Prostate gland (tissue), 2 donors: ENCODE data around the gene TMEM231. TPM values are rescaled to one million over a fixed set of nuclear protein-coding genes. Genes with fewer than 3 reads are reported as not detected.

Source experiments
- DNase-seq: peaks from one replicate; pipeline ENCODE4 v3.0.0-alpha.2; 2019; ENCODE audit warnings: low spot score
- H3K27ac ChIP-seq, 2 donors: fragments of 200-600 bp; sonication (generic); 2 replicates each; pipeline ENCODE4 v1.5.1; 2017 to 2019
- H3K27me3 ChIP-seq: fragments of 200-600 bp; sonication (generic); replicated peaks from 2 replicates; pipeline ENCODE4 v1.5.1; 2019; ENCODE audit not compliant: insufficient read depth
- H3K36me3 ChIP-seq, 2 donors: fragments of 200-600 bp; sonication (generic); 1 replicate in 1 of 2; 2 replicates in 1 of 2; pipeline versions ENCODE4 v1.5.1 to v1.8.1; 2017 to 2019
- H3K4me1 ChIP-seq: fragments of 200-600 bp; sonication (generic); replicated peaks from 2 replicates; pipeline ENCODE4 v1.5.1; 2019
- H3K4me3 ChIP-seq, 2 donors: fragments of 200-600 bp; sonication (generic); 2 replicates each; pipeline ENCODE4 v1.5.1; 2017 to 2019
- H3K9me3 ChIP-seq: fragments of 200-600 bp; sonication (generic); 2 replicates; pipeline ENCODE4 v1.5.1; 2017
- POLR2A ChIP-seq: fragments of 450-650 bp; IDR thresholded peaks from one replicate; pipeline ENCODE4 v1.6.1; 2016; ENCODE audit warnings: antibody characterized with exemption, mild to moderate bottlenecking
- POLR2AphosphoS5 ChIP-seq: sonication (generic); formaldehyde crosslinking; IDR thresholded peaks from one replicate; pipeline ENCODE4 v1.6.1; 2017; ENCODE audit warnings: antibody characterized with exemption
- WGBS: methylation state at CpG from one replicate; pipeline ENCODE4 v1.1.5; 2018; 5-methylcytosine and 5-hydroxymethylcytosine counted together
- intact Hi-C: fragments of 100-400 bp; cut with DNase I; formaldehyde crosslinking; loops from one replicate; pipeline ENCODE4 v1.14.2; 2022
- total RNA-seq, 2 donors: library from RNA; depleted of rRNA; stranded (reverse); fragments of >200 nt; gene quantifications; one replicate each; pipeline ENCODE4 v1.1.0, GENCODE V29; 2016
- TF ChIP-seq, protein P1 (sequence below), 4 experiments: fragments of 200-600 bp in 2 of 4; fragments of 450-650 bp in 2 of 4; sonication (generic) in 2 of 4; IDR thresholded peaks; 1 replicate in 3 of 4; 2 replicates in 1 of 4; pipeline ENCODE4 v1.5.1; 2016 to 2019; ENCODE audit warnings: antibody characterized with exemption in 4 of 4, mild to moderate bottlenecking in 2 of 4, moderate library complexity in 2 of 4

Gene TMEM231
- total RNA-seq, 2 donors from 2014 or later: 7.7 to 17.2 TPM

DNA sequence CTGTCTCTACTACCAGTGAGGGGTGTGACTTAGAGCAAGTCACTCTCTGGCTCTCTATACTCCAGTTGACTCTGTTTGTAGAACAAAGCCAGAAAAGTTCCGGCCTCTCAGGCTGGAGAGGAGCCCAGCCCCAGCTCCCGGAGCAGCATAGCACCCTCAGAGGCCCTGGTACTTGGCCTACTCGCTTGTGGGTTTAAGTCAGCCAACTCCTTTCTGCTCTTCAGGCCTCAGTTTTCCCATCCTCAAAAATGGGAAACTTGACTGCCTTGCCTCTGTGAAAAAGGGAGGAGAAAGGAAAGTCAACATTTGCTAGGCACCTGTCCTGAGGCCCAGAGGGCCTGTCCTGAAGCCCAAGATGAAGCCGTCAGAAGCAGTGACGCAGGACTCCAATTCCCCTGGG, 61.9 kb downstream of the TMEM231 start:
- TF ChIP-seq, protein P1, sequence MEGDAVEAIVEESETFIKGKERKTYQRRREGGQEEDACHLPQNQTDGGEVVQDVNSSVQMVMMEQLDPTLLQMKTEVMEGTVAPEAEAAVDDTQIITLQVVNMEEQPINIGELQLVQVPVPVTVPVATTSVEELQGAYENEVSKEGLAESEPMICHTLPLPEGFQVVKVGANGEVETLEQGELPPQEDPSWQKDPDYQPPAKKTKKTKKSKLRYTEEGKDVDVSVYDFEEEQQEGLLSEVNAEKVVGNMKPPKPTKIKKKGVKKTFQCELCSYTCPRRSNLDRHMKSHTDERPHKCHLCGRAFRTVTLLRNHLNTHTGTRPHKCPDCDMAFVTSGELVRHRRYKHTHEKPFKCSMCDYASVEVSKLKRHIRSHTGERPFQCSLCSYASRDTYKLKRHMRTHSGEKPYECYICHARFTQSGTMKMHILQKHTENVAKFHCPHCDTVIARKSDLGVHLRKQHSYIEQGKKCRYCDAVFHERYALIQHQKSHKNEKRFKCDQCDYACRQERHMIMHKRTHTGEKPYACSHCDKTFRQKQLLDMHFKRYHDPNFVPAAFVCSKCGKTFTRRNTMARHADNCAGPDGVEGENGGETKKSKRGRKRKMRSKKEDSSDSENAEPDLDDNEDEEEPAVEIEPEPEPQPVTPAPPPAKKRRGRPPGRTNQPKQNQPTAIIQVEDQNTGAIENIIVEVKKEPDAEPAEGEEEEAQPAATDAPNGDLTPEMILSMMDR (IDR thresholded peaks at IDR 0.05): no peak
- TF ChIP-seq POLR2AphosphoS5 (no peak), POLR2A (no peak)
- Histone ChIP-seq H3K4me1 (peaks cover 5% of the 10 kb centered on the region), H3K27ac (no peak overlapping the region), H3K9me3 (no peaks in the 10 kb centered on the region), H3K27me3 (no peaks in the 10 kb centered on the region), H3K36me3 (no peaks in the 10 kb centered on the region), H3K4me3 (no peak overlapping the region)
- intact Hi-C loops: no loop called here
- WGBS: 60% methylated on average over 5 of the region's 5 CpGs
- no peak for DNase-seq

DNA sequence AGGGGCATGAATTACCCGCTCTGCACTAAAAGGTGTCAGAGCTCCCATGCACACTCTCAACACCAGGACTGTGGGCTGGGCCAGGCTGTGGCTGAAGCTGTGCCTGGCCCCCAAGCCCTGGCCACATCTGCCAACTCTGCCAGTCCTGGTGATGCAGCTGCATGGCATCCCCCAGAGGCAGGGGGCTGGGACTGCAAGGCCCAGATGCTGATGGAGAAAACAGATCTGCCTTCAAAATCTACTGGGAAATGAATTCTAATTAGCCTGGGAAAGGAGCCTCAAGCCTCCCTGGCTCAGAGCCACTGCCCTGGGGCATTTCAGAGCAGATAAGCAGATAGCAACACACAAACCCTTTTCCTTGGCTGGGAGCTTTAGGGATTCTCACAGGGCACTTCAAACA, 64.2 kb downstream of the TMEM231 start:
- DNase-seq: no peak
- Histone ChIP-seq H3K27me3 (no peaks in the 10 kb centered on the region), H3K36me3 (no peaks in the 10 kb centered on the region), H3K27ac (no peak overlapping the region), H3K9me3 (no peaks in the 10 kb centered on the region), H3K4me3 (no peak overlapping the region), H3K4me1 (peaks cover 5% of the 10 kb centered on the region)
- intact Hi-C loops: no loop called here
- WGBS: 93% methylated on average over 1 of the region's 1 CpG
- TF ChIP-seq POLR2AphosphoS5: no peak

DNA sequence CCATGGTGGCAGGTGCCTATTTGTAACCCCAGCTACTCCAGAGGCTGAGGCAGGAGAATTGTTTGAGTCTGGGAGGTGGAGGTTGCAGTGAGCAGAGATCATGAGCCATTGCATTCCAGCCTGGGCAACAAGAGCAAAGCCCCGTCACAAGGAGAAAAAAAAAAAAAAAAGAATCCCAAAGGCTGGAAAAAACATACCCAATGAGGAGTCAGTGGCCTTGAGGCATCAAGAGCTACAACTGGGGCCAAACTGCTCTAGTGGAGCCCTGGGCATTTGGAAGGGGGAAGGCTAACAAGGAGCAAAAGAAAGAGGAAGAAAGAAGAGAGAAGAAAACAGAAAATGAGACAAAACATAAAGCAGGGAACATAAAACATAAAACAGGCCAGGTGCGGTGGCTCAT, 67.7 kb downstream of the TMEM231 start:
- TF ChIP-seq POLR2A: no peak
- TF ChIP-seq, protein P1 (IDR thresholded peaks at IDR 0.05): no peak
- TF ChIP-seq POLR2AphosphoS5: no peak
- H3K27me3 ChIP-seq: no peaks in the 10 kb centered on the region
- H3K4me1 ChIP-seq: no peaks in the 10 kb centered on the region
- no peak for DNase-seq
- 91% methylated on average over 2 of the region's 2 CpGs for WGBS
- no peaks in the 10 kb centered on the region for H3K36me3 ChIP-seq
- H3K27ac ChIP-seq: no peak overlapping the region
- intact Hi-C loops: no loop called here
- no peaks in the 10 kb centered on the region for H3K9me3 ChIP-seq
- no peak overlapping the region for H3K4me3 ChIP-seq

Other genes starting within 250 kb of the TMEM231 start
- 100 to 1,000 TPM in 1 of 2 donors, 10 to 100 TPM in 1; 67.9 to 101 TPM for gene CFDP1, start 122.7 kb downstream of the TMEM231 start, total RNA-seq
- 10 to 100 TPM; 21.5 to 35.9 TPM for gene TMEM170A, start 91.6 kb downstream of the TMEM231 start, total RNA-seq
- 1 to 10 TPM in 1 of 2 donors, under 1 TPM in 1; 0.23 to 9.5 TPM for gene CHST6, start 60.8 kb downstream of the TMEM231 start, total RNA-seq
- under 1 TPM in 1 of 2 donors, not detected in 1; 0.23 TPM for gene CHST5, start 20.1 kb downstream of the TMEM231 start, total RNA-seq
- 100 to 1,000 TPM; 107 to 169 TPM for gene GABARAPL2, start 10.1 kb upstream of the TMEM231 start, total RNA-seq
- 10 to 100 TPM; 49.1 to 66.0 TPM for gene ADAT1, start 67.0 kb upstream of the TMEM231 start, total RNA-seq
- 100 to 1,000 TPM in 1 of 2 donors, 10 to 100 TPM in 1; 89.4 to 145 TPM for gene KARS1, start 91.4 kb upstream of the TMEM231 start, total RNA-seq
- gene TERF2IP, start 91.5 kb upstream of the TMEM231 start, total RNA-seq: 100 to 1,000 TPM in 1 of 2 donors, 10 to 100 TPM in 1; 89.7 to 116 TPM
- gene CPHXL2, start 120.8 kb upstream of the TMEM231 start, total RNA-seq: not detected
- gene DUXB, start 145.2 kb upstream of the TMEM231 start, total RNA-seq: not detected
- not detected for gene CPHXL, start 170.2 kb upstream of the TMEM231 start, total RNA-seq